OCI-LY1 (cell line): Measurements from ENCODE around the gene FMN1.

ENCODE experiments used
- CTCF ChIP-seq: fragments of 200-600 bp; sonication (generic), shearing (Covaris generic); IDR thresholded peaks from 2 replicates; pipeline ENCODE4 v1.5.1; 2017; ENCODE audit warnings: mild to moderate bottlenecking, antibody characterized with exemption, low read length, moderate library complexity, mixed read lengths
- EZH2 ChIP-seq: fragments of 200-600 bp; sonication (generic), shearing (Covaris generic); IDR thresholded peaks from 2 replicates; pipeline ENCODE4 v1.8.0; 2017; ENCODE audit warnings: borderline replicate concordance, mixed run types, mild to moderate bottlenecking, antibody characterized with exemption, low read length, moderate library complexity, mixed read lengths

GRCh38 chr15:32869776-32870175 lies 324.7 kb downstream of the FMN1 start:
- no peak for TF ChIP-seq CTCF
- TF ChIP-seq EZH2, result no peak
